Uterus (tissue), 4 donors: ENCODE measurements around the gene METTL17. TPM values are rescaled to one million over a fixed set of nuclear protein-coding genes. Genes with fewer than 3 reads are reported as not detected.

ENCODE experiments used
- DNase-seq, 2 donors: peaks; one replicate each; pipeline ENCODE4 v3.0.0-alpha.2; 2019 to 2020
- H3K27ac ChIP-seq, 2 donors: fragments of 200-600 bp; sonication (generic); 1 replicate in 1 of 2; 2 replicates in 1 of 2; pipeline ENCODE4 v1.5.1; 2016 to 2018
- H3K27me3 ChIP-seq, 2 donors: fragments of 200-600 bp; sonication (generic); one replicate each; pipeline ENCODE4 v1.5.1; 2018 to 2019; ENCODE audit warnings: control low read depth in 1 of 2
- H3K36me3 ChIP-seq, 2 donors: fragments of 200-600 bp; sonication (generic); one replicate each; pipeline ENCODE4 v1.5.1; 2019; ENCODE audit warnings: control low read depth in 1 of 2
- H3K4me1 ChIP-seq, 2 donors: fragments of 200-600 bp; sonication (generic); one replicate each; pipeline ENCODE4 v1.5.1; 2018 to 2019; ENCODE audit warnings: control low read depth in 1 of 2
- H3K4me3 ChIP-seq, 2 donors: fragments of 200-600 bp; sonication (generic); 1 replicate in 1 of 2; 2 replicates in 1 of 2; pipeline ENCODE4 v1.5.1; 2018 to 2019; ENCODE audit warnings: mild to moderate bottlenecking in 1 of 2
- H3K9me3 ChIP-seq, 2 donors: fragments of 200-600 bp; sonication (generic); one replicate each; pipeline ENCODE4 v1.5.1; 2019; ENCODE audit warnings: control low read depth in 1 of 2
- POLR2A ChIP-seq, 2 donors: fragments of 450-650 bp; IDR thresholded peaks; one replicate each; pipeline ENCODE4 v1.6.1; 2016; ENCODE audit warnings: antibody characterized with exemption in 2 of 2, mild to moderate bottlenecking in 1 of 2, moderate library complexity in 1 of 2
- intact Hi-C: fragments of 100-400 bp; cut with DNase I; formaldehyde crosslinking; loops from one replicate; pipeline ENCODE4 v1.15.1; 2023; ENCODE audit warnings: low total_unique reads
- total RNA-seq, 4 donors: library from RNA; depleted of rRNA in 3 of 4; stranded (reverse); fragments of >200 nt in 3 of 4; gene quantifications; one replicate each; pipeline versions ENCODE4 v1.1.0 to v1.2.4, GENCODE V29; 2014 to 2023
- TF ChIP-seq, protein P1 (sequence below), 4 experiments: fragments of 200-600 bp in 2 of 4; fragments of 450-650 bp in 2 of 4; sonication (generic) in 2 of 4; IDR thresholded peaks; one replicate each; pipeline ENCODE4 v1.5.1; 2016 to 2019; ENCODE audit warnings: antibody characterized with exemption in 4 of 4, mild to moderate bottlenecking in 2 of 4, moderate library complexity in 1 of 4
- donor health status: DM: yes; HTN: yes; CAD: no.

Gene METTL17
- total RNA-seq, 4 donors from 2014 or later: 46.6 to 73.5 (median 65.9) TPM

DNA sequence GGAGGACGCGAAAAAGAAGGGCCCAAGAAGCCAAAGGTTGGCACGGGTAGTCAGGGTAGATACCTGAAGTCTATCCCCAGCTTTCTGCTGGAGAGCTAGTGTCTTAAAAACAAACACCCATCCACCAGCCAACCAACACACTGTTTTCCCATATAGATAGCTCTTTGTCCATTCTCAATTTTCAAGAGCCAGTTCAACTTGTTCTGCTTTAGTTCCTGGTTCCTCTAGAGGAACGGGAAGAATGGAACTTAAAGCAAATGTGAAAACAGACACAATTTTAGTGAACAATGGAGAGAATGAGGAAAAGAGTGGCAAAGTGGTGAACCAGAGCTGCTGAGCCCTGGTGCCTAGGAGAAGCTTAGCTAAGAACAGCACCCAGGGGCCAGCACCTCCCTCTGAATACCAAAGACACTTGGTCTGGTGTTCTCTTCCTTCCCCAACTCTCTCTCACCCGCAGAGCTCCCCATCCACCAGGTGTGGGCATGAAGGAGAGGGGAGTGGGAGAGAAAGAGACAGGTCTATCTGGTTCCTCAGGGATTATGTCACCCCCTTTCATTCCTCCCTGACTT lies 31.3 kb downstream of the METTL17 start:
- H3K4me3 ChIP-seq: no peak overlapping the region
- intact Hi-C loops: no loop called here
- H3K9me3 ChIP-seq: no peaks in the 10 kb centered on the region
- DNase-seq: no peak
- peaks cover 0 to under 1% of the 10 kb centered on the region in 2 donors for H3K4me1 ChIP-seq
- no peaks in the 10 kb centered on the region for H3K27me3 ChIP-seq
- TF ChIP-seq POLR2A (IDR thresholded peaks at IDR 0.05): no peak
- TF ChIP-seq, protein P1, sequence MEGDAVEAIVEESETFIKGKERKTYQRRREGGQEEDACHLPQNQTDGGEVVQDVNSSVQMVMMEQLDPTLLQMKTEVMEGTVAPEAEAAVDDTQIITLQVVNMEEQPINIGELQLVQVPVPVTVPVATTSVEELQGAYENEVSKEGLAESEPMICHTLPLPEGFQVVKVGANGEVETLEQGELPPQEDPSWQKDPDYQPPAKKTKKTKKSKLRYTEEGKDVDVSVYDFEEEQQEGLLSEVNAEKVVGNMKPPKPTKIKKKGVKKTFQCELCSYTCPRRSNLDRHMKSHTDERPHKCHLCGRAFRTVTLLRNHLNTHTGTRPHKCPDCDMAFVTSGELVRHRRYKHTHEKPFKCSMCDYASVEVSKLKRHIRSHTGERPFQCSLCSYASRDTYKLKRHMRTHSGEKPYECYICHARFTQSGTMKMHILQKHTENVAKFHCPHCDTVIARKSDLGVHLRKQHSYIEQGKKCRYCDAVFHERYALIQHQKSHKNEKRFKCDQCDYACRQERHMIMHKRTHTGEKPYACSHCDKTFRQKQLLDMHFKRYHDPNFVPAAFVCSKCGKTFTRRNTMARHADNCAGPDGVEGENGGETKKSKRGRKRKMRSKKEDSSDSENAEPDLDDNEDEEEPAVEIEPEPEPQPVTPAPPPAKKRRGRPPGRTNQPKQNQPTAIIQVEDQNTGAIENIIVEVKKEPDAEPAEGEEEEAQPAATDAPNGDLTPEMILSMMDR (IDR thresholded peaks at IDR 0.05): no peak
- H3K27ac ChIP-seq: peak overlapping the region in 1 of 2 donors; percentile 99
- H3K36me3 ChIP-seq: no peaks in the 10 kb centered on the region

DNA sequence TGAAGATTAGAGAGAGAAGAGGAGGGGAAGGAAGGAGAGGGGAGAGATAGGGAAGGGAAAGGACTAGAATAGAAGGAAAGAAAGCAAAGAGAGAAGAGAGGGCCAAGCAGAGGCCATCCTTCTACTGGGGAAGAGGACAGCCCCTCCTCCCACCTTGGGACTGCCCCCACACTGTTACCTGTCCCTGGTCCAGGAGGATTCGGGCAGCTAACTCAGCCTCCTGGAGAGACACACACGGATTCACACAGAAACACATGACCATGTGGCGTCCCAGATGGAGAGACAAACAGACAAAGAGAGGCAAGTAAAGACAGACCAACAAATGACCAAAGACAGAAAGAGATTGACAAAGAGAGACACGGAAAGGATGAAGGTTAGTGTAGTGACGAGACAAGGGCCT lies 32.9 kb downstream of the METTL17 start:
- Histone ChIP-seq H3K27ac (peak overlapping the region; percentile 99), H3K9me3 (no peaks in the 10 kb centered on the region), H3K4me1 (peaks cover 5 to 12% of the 10 kb centered on the region in 2 donors), H3K4me3 (peak overlapping the region; percentile 84 to 96), H3K27me3 (no peaks in the 10 kb centered on the region), H3K36me3 (no peaks in the 10 kb centered on the region)
- intact Hi-C loops: no loop called here
- DNase-seq: no peak
- TF ChIP-seq, protein P1 (IDR thresholded peaks at IDR 0.05): no peak
- no peak for TF ChIP-seq POLR2A (IDR thresholded peaks at IDR 0.05)

DNA sequence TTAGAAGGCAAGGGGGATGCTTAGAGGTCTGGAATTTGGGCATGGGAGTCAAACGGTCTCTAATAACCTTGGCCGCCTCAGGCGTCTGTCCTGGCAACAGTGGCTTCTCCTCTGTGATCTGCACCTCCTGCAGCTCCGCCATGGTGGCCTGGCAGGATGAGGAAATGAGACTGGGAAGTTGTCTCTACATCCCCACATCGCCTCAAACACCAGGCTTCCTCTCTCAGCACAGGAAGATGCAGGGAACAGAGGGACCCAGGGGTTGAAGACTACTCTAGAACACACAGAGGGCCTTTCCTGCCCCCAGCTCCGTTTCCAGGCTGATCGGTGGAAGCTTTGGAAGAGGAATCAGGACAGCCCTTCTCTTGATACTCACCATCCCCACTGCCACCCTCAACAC lies 33.4 kb downstream of the METTL17 start:
- no peaks in the 10 kb centered on the region for H3K36me3 ChIP-seq
- no peaks in the 10 kb centered on the region for H3K27me3 ChIP-seq
- H3K4me3 ChIP-seq: peak overlapping the region; percentile 84 to 96
- H3K9me3 ChIP-seq: no peaks in the 10 kb centered on the region
- H3K4me1 ChIP-seq: peaks cover 5 to 12% of the 10 kb centered on the region in 2 donors
- H3K27ac ChIP-seq: peak overlapping the region; percentile 99
- intact Hi-C loops: no loop called here
- TF ChIP-seq, protein P1 (IDR thresholded peaks at IDR 0.05): no peak
- no peak for TF ChIP-seq POLR2A (IDR thresholded peaks at IDR 0.05)
- DNase-seq: no peak

DNA sequence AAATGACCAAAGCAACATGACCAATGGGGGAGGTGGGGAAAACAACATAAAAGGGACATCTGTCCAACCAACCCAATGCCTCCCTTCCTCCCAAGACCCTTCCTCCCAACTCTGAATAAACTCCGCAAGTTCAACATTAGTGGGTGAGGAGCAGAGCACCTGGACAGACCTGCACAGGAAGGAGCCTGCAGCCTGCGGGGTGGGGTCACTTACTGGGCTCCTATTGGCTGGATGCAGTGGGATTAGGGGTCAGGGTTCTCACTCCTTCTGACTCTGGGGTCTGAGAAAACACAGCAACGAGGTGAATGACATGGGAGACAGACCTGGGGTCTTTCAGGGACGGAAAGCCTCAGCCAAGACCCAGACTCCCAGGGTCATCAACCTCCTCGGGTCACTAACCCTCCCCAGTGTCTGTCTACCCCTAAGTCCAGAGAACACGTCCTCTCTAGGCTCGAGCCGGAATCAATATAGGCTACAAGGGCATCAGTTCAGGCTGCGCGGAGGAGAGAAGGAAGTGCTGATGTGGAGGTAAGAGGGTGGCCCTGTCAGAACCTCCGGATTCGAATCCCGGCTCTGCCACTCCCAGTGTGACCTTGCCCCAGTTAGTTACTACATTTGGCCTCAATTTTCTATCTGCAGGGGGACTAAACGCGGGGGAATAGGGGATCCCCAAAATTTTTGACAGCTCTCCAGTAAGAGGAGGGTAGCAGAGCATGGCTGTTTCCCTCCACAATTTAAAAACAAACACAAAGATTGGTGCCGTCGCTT lies 34.2 kb downstream of the METTL17 start:
- DNase-seq: no peak
- Histone ChIP-seq H3K4me1 (peaks cover 5 to 12% of the 10 kb centered on the region in 2 donors), H3K27ac (peak overlapping the region; percentile 99), H3K4me3 (peak overlapping the region; percentile 84 to 96), H3K36me3 (no peaks in the 10 kb centered on the region), H3K27me3 (no peaks in the 10 kb centered on the region), H3K9me3 (no peaks in the 10 kb centered on the region)
- intact Hi-C loops: no loop called here
- TF ChIP-seq POLR2A (IDR thresholded peaks at IDR 0.05): no peak
- TF ChIP-seq, protein P1 (IDR thresholded peaks at IDR 0.05): no peak
